Right lobe of liver (tissue), 4 donors: ENCODE data around the gene PARVB.

Experiments used
- CTCF ChIP-seq, 4 donors: fragments of 200-600 bp in 3 of 4; fragments of 450-650 bp in 1 of 4; IDR thresholded peaks; one replicate each; pipeline versions ENCODE4 v1.5.1 to v1.8.0; 2016 to 2022; ENCODE audit warnings: antibody characterized with exemption in 4 of 4, mild to moderate bottlenecking in 2 of 4
- POLR2A ChIP-seq: fragments of 450-650 bp; IDR thresholded peaks from one replicate; pipeline ENCODE4 v1.6.1; 2017; ENCODE audit warnings: antibody characterized with exemption, mild to moderate bottlenecking
- donor health status: DM: no; HTN: no; CAD: no.
- donor health status: DM: no; HTN: no; CAD: no.
- donor health status: DM: no; HTN: yes; CAD: no.

DNA sequence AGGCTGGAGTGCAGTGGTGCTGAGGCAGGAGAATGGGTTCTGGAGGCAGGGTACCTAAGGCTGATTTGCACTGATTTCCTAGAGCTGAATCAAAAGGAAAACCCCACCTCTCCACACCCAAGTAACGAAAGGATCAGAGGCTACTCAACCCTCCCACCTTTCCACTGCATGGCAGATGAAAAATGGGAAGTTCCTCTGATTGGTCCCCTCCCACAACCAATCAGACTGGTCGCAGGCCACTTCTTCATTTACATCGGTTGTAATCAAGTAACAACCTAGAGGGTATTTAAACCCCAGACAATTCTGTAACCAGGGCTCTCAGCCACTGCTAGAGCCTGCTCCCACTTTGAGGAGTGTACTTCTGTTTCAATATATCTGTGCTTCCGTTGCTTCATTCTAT is 18.6 kb upstream of the PARVB start:
- TF ChIP-seq CTCF (IDR thresholded peaks at IDR 0.05): no peak
- no peak for TF ChIP-seq POLR2A
